ENCODE results near the gene TTC27.

Gene TTC27

GRCh38 chr2:32671885-32672533 lies 44.2 kb downstream of the TTC27 start:
- DNase-seq = no peak

GRCh38 chr2:32678825-32679224 lies 51.0 kb downstream of the TTC27 start:
- DNase-seq = no peak

- DNase-seq = no peak
These were observed 53.1 kb downstream of the TTC27 start for GRCh38 chr2:32680942-32681341.

GRCh38 chr2:32683520-32684086 lies 55.8 kb downstream of the TTC27 start:
- DNase-seq = no peak

GRCh38 chr2:32688541-32688940 lies 60.7 kb downstream of the TTC27 start:
- DNase-seq = no peak

GRCh38 chr2:32691678-32692077 lies 63.8 kb downstream of the TTC27 start:
- no peak for DNase-seq

- no peak for DNase-seq
These were observed 68.6 kb downstream of the TTC27 start for GRCh38 chr2:32696439-32696838.

- DNase-seq = no peak
These were observed 69.3 kb downstream of the TTC27 start for GRCh38 chr2:32697156-32697555.

GRCh38 chr2:32699151-32699550 lies 71.3 kb downstream of the TTC27 start:
- DNase-seq = no peak

GRCh38 chr2:32701806-32702205 lies 74.0 kb downstream of the TTC27 start:
- no peak for DNase-seq

GRCh38 chr2:32702303-32703064 lies 74.6 kb downstream of the TTC27 start:
- no peak for DNase-seq

GRCh38 chr2:32706815-32707579 lies 79.1 kb downstream of the TTC27 start:
- DNase-seq = no peak

GRCh38 chr2:32711219-32711618 lies 83.4 kb downstream of the TTC27 start:
- DNase-seq = no peak

GRCh38 chr2:32711908-32712501 lies 84.2 kb downstream of the TTC27 start:
- DNase-seq = no peak

GRCh38 chr2:32712870-32713269 lies 85.0 kb downstream of the TTC27 start:
- DNase-seq = no peak

- no peak for DNase-seq
These were observed 86.7 kb downstream of the TTC27 start for GRCh38 chr2:32714521-32714920.

GRCh38 chr2:32715391-32715841 lies 87.6 kb downstream of the TTC27 start:
- DNase-seq = no peak

- no peak for DNase-seq
These were observed 88.1 kb downstream of the TTC27 start for GRCh38 chr2:32715981-32716380.

- DNase-seq = no peak
These were observed 88.7 kb downstream of the TTC27 start for GRCh38 chr2:32716598-32716997.

- DNase-seq = no peak
These were observed 90.9 kb downstream of the TTC27 start for GRCh38 chr2:32718752-32719151.

- no peak for DNase-seq
These were observed 91.6 kb downstream of the TTC27 start for GRCh38 chr2:32719430-32719829.

GRCh38 chr2:32719933-32720716 lies 92.3 kb downstream of the TTC27 start:
- no peak for DNase-seq
